ENCODE results near the gene PLD4.

- TF ChIP-seq CTCF (IDR thresholded peaks at IDR 0.05) (no peak), POLR2A (IDR thresholded peaks at IDR 0.05) (no peak), POLR2AphosphoS5 (IDR thresholded peaks at IDR 0.05) (no peak), EP300 (IDR thresholded peaks at IDR 0.05) (no peak)
These were observed 36.8 kb upstream of the PLD4 start for GRCh38 chr14:104887623-104888488.

All from suprapubic skin (tissue), 4 donors.